Spleen (tissue), 11 donors: ENCODE data around the gene LRTM2. TPM values are rescaled to one million over a fixed set of nuclear protein-coding genes. Genes with fewer than 3 reads are reported as not detected.

Experiments used
- DNase-seq: peaks from one replicate; pipeline ENCODE4 v3.0.0-alpha.2; 2020
- H3K27ac ChIP-seq, 8 donors: fragments of 200-600 bp; sonication (generic) in 7 of 8; 1 replicate in 4 of 8; 2 replicates in 4 of 8; pipeline versions ENCODE4 v1.5.0 to v1.8.0; 2016 to 2021; ENCODE audit warnings: inconsistent platforms in 4 of 8, mild to moderate bottlenecking in 4 of 8, moderate library complexity in 1 of 8
- H3K27me3 ChIP-seq, 7 donors: fragments of 200-600 bp; sonication (generic) in 6 of 7; replicated peaks in 1 of 7; 1 replicate in 4 of 7; 2 replicates in 3 of 7; pipeline versions ENCODE4 v1.5.0 to v1.8.0; 2016 to 2021; ENCODE audit warnings: inconsistent platforms in 3 of 7, mild to moderate bottlenecking in 1 of 7
- H3K36me3 ChIP-seq, 6 donors: fragments of 200-600 bp; sonication (generic) in 5 of 6; 1 replicate in 4 of 6; 2 replicates in 2 of 6; pipeline versions ENCODE4 v1.5.0 to v1.8.0; 2016 to 2021; ENCODE audit warnings: inconsistent platforms in 2 of 6
- H3K4me1 ChIP-seq, 6 donors: fragments of 200-600 bp; sonication (generic) in 5 of 6; 1 replicate in 3 of 6; 2 replicates in 3 of 6; pipeline versions ENCODE4 v1.5.0 to v1.8.0; 2016 to 2021; ENCODE audit warnings: inconsistent platforms in 3 of 6
- H3K4me3 ChIP-seq, 8 donors: fragments of 200-600 bp; sonication (generic) in 7 of 8; 1 replicate in 4 of 8; 2 replicates in 4 of 8; pipeline versions ENCODE4 v1.5.0 to v1.8.0; 2016 to 2021; ENCODE audit warnings: inconsistent platforms in 4 of 8, mild to moderate bottlenecking in 4 of 8, moderate library complexity in 2 of 8
- H3K9me3 ChIP-seq, 8 donors: fragments of 200-600 bp; sonication (generic) in 7 of 8; 1 replicate in 4 of 8; 2 replicates in 4 of 8; pipeline versions ENCODE4 v1.5.0 to v1.8.0; 2016 to 2021; ENCODE audit warnings: inconsistent platforms in 4 of 8
- POLR2A ChIP-seq, 3 donors: fragments of 450-650 bp; IDR thresholded peaks; one replicate each; pipeline ENCODE4 v1.5.1; 2017; ENCODE audit warnings: antibody characterized with exemption in 3 of 3, mild to moderate bottlenecking in 1 of 3
- POLR2AphosphoS5 ChIP-seq, 3 donors: sonication (generic); formaldehyde crosslinking; IDR thresholded peaks; one replicate each; pipeline ENCODE4 v1.5.1; 2017; ENCODE audit warnings: antibody characterized with exemption in 3 of 3
- WGBS, 5 donors: extraction: QIAGEN DNeasy Blood & Tissue Kit in 3 of 5; methylation state at CpG; one replicate each; pipeline versions ENCODE4 v1.1.5 to v1.1.7; 2013 to 2018; 5-methylcytosine and 5-hydroxymethylcytosine counted together
- intact Hi-C: fragments of 100-400 bp; cut with DNase I; formaldehyde crosslinking; loops from one replicate; pipeline ENCODE4 v1.15.0; 2023; ENCODE audit warnings: low total_unique reads
- polyA plus RNA-seq, 3 donors: library from polyadenylated mRNA; stranded (reverse); fragments of 200-250 nt; gene quantifications; one replicate each; pipeline ENCODE4 v1.2.1, GENCODE V29; 2013
- total RNA-seq, 7 donors: library from RNA; depleted of rRNA in 3 of 7; stranded (reverse); fragments of >200 nt in 3 of 7; fragmentation: NEBNext Ultra II Directional in 4 of 7; extraction: Animal tissue kit (Norgen Biotek cat#: 25700) in 4 of 7; gene quantifications; one replicate each; pipeline versions ENCODE4 v1.1.0 to v1.2.1, GENCODE V29; 2016 to 2021
- TF ChIP-seq, protein P1 (sequence below), 11 experiments: fragments of 200-600 bp in 7 of 11; fragments of 450-650 bp in 4 of 11; sonication (generic) in 4 of 11; IDR thresholded peaks in 8 of 11; conservative IDR thresholded peaks in 3 of 11; 1 replicate in 7 of 11; 2 replicates in 4 of 11; pipeline versions ENCODE4 v1.4.0 to v1.8.0; 2016 to 2021; ENCODE audit warnings: antibody characterized with exemption in 11 of 11, inconsistent platforms in 4 of 11, mild to moderate bottlenecking in 1 of 11
- donor health status: healthy with polysubstance abuse.
- donor health status: DM: no; HTN: no; CAD: no; lungs with moderate emphysema.
- donor health status: DM: no; HTN: no; CAD: no.
- donor health status: Bipolar disorder and iron deficiency.
- donor health status: healthy.
- donor health status: DM: no; HTN: no; CAD: no.
- donor health status: DM: yes; HTN: yes; CAD: no.

The LRTM2 gene
- total and polyA plus RNA-seq, 10 donors = 0.12 TPM; not detected in 9

DNA sequence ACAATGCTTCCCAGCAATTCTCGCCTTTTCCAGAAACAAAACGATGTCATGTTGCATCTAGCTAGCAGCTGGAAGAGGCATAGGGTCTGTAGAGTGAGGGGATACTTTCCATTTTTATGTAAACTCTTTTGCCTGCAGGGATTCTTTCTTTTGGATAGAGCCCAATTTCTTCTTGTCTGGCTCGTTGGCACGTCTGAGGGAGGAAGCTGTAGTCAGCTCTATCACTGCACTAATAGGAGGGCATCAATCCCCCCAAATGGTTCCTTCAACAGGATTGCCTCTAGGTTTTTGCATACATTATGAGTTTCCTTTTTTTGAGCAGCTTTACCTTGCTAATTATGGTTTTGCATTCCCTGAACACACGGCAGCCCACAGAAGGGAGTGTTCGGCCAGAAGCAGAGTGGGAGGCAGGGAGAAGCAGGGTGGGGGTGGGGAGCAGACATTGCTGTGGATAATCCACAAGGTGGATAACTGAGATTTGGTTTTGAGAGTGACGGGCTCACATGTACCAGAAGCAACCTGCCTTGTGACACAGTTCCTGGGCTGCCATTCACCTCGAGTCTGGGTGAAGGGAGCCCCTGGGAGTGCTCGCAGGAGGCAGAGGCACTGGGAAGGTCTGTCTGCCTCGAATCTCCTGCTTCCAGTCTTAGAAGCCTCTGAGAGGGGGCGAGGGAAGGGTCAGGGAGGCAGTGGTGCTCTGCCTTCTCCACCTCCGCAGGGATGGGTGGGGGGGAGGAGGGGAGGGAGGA is 24.5 kb downstream of the LRTM2 start:
- TF ChIP-seq, protein P1, sequence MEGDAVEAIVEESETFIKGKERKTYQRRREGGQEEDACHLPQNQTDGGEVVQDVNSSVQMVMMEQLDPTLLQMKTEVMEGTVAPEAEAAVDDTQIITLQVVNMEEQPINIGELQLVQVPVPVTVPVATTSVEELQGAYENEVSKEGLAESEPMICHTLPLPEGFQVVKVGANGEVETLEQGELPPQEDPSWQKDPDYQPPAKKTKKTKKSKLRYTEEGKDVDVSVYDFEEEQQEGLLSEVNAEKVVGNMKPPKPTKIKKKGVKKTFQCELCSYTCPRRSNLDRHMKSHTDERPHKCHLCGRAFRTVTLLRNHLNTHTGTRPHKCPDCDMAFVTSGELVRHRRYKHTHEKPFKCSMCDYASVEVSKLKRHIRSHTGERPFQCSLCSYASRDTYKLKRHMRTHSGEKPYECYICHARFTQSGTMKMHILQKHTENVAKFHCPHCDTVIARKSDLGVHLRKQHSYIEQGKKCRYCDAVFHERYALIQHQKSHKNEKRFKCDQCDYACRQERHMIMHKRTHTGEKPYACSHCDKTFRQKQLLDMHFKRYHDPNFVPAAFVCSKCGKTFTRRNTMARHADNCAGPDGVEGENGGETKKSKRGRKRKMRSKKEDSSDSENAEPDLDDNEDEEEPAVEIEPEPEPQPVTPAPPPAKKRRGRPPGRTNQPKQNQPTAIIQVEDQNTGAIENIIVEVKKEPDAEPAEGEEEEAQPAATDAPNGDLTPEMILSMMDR (IDR thresholded peaks at IDR 0.05 in 8 of 11, conservative IDR thresholded peaks at IDR 0.05 in 3 of 11) = no peak
- TF ChIP-seq POLR2AphosphoS5 (IDR thresholded peaks at IDR 0.05) = no peak
- no peak for TF ChIP-seq POLR2A (IDR thresholded peaks at IDR 0.05)
- Histone ChIP-seq H3K9me3 (no peaks in the 10 kb centered on the region), H3K27ac (no peak overlapping the region), H3K4me3 (no peak overlapping the region), H3K4me1 (peaks cover 0 to 9% (median 3%) of the 10 kb centered on the region in 6 donors), H3K27me3 (peaks cover 0 to 36% (median 6%) of the 10 kb centered on the region in 7 donors), H3K36me3 (no peaks in the 10 kb centered on the region)
- intact Hi-C loops = no loop called here
- DNase-seq = no peak
- 54 to 67% (median 57%) methylated on average over 12 of the region's 12 CpGs for WGBS, 5 donors

DNA sequence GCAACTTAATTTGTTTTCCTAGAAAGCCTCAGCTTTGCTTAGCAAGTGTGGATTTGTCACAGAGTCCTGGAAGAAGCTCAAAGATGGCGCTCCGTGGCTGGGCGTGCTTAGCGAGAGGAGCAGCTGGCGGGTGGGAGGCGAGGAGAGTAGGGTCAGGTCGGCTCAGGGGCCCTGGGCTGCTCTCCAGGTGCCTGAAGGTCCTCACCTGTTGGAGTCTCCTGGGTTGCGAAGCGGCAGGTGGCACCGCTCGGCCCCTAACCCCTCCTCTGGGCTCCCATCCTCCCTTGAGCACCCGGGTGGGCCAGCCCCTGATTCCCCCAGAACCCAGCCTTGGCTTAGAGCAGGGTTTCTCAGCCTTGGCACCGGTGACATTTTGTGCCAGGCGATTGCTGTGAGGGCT is 25.1 kb downstream of the LRTM2 start:
- no peak overlapping the region for H3K4me3 ChIP-seq
- no peaks in the 10 kb centered on the region for H3K9me3 ChIP-seq
- DNase-seq = no peak
- peaks cover 0 to 36% (median 6%) of the 10 kb centered on the region in 7 donors for H3K27me3 ChIP-seq
- intact Hi-C loops = no loop called here
- H3K36me3 ChIP-seq = no peaks in the 10 kb centered on the region
- peaks cover 0 to 9% (median 3%) of the 10 kb centered on the region in 6 donors for H3K4me1 ChIP-seq
- H3K27ac ChIP-seq = no peak overlapping the region
- 84 to 89% (median 88%) methylated on average over 13 to 14 of the region's 14 CpGs for WGBS, 5 donors
- no peak for TF ChIP-seq POLR2AphosphoS5 (IDR thresholded peaks at IDR 0.05)

DNA sequence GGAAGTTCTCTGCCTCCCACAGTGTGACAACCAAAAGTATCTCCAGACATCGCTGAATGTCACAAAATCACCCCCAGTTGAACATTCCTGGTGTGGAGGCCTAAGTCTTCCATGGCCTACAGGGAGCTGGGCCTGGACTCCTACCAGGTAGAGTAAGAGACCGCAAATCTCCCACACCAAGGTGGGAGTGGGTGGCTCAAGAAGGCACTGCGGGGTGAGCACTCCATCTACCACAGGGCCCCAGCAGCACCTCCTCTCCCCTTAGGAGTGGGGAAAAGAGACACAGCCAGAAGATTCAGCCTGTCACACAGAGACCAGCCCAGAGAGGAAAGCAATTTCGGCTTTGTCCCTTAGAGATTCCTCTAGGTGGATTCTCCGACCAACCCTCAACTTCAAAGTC is 25.5 kb downstream of the LRTM2 start:
- TF ChIP-seq POLR2A (IDR thresholded peaks at IDR 0.05) (no peak), POLR2AphosphoS5 (IDR thresholded peaks at IDR 0.05) (no peak)
- TF ChIP-seq, protein P1 (IDR thresholded peaks at IDR 0.05 in 8 of 11, conservative IDR thresholded peaks at IDR 0.05 in 3 of 11) = no peak
- no peak for DNase-seq
- H3K27ac ChIP-seq = no peak overlapping the region
- intact Hi-C loops = no loop called here
- 84 to 99% (median 94%) methylated on average over 5 of the region's 5 CpGs for WGBS, 5 donors
- peaks cover 0 to 36% (median 6%) of the 10 kb centered on the region in 7 donors for H3K27me3 ChIP-seq
- H3K4me1 ChIP-seq = peaks cover 0 to 9% (median 3%) of the 10 kb centered on the region in 6 donors
- H3K36me3 ChIP-seq = no peaks in the 10 kb centered on the region
- H3K4me3 ChIP-seq = no peak overlapping the region
- no peaks in the 10 kb centered on the region for H3K9me3 ChIP-seq

DNA sequence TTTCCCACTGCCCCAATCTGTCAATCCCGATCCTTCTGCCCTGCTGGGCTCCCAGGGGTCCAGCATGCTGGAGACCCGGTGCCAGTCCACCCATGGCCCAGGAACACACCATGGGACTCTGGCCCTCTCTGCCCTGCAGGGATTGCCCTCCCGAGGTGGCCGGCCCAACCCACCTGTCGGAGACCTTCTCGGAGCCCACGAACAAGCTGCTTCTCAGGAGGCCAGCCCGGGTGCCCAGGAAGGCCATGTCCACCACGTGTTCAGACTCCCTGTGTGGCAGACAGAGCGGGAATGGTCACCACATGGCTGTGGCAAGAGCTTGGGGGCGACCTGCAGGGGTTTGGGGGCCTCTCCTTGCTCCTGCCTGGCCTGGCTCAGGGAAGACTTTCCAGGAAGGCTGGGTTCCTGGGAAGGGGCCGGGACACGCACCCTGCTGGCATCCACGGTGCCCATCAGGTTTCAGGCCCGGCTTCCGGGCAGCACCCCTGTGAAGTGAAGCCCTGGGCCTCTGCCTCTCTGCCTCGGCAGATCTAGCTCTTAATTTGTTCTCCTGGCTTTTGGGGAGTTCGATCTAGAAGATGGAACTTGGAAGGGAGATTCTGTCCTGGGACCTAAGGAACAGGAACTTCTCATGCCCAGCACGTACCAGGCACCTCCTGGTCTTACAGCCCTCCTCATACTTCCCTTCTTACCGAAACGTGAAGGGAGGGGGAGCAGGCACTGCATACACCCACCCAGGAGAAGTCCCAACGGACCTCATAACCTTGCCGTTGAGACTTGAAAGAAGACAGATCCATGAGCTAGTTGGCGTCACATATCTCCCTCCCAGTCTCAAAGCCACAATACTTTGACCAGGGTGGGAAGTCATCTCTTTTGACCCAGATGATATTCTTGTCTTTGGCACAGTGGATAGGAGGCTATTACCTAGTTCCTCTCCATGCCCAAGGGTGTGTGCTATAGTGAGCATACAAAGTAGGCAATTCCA is 26.3 kb downstream of the LRTM2 start:
- TF ChIP-seq POLR2A (IDR thresholded peaks at IDR 0.05) (no peak), POLR2AphosphoS5 (IDR thresholded peaks at IDR 0.05) (no peak)
- TF ChIP-seq, protein P1 (IDR thresholded peaks at IDR 0.05 in 8 of 11, conservative IDR thresholded peaks at IDR 0.05 in 3 of 11) = no peak
- H3K4me3 ChIP-seq = no peak overlapping the region
- peaks cover 0 to 36% (median 6%) of the 10 kb centered on the region in 7 donors for H3K27me3 ChIP-seq
- no peaks in the 10 kb centered on the region for H3K9me3 ChIP-seq
- WGBS, 5 donors = 73 to 87% (median 81%) methylated on average over 15 to 24 of the region's 24 CpGs
- no peak for DNase-seq
- intact Hi-C loops = no loop called here
- no peaks in the 10 kb centered on the region for H3K36me3 ChIP-seq
- peaks cover 0 to 9% (median 3%) of the 10 kb centered on the region in 6 donors for H3K4me1 ChIP-seq
- no peak overlapping the region for H3K27ac ChIP-seq
